ENCODE measurements around the gene ANKRD13D. TPM values are rescaled to one million over a fixed set of nuclear protein-coding genes. Genes with fewer than 3 reads are reported as not detected.

The ANKRD13D gene
- total RNA-seq, 2 donors from 2014 or later = 56.6 to 58.6 TPM

GRCh38 chr11:67253872-67254624 is 35.1 kb upstream of the ANKRD13D start:
- Mint-ChIP-seq H3K4me3 (no peak overlapping the region), H3K27ac (no peak overlapping the region), H3K9me3 (no peaks in the 10 kb centered on the region), H3K27me3 (ENCODE audit: insufficient read depth) (no peaks in the 10 kb centered on the region), H3K4me1 (no peaks in the 10 kb centered on the region), H3K36me3 (ENCODE audit: low read depth) (peaks cover 73% of the 10 kb centered on the region)
- Histone ChIP-seq H3K4me3 (ENCODE audit: low read length) (no peak overlapping the region), H3K9me3 (ENCODE audit: control insufficient read depth, low read length) (no peaks in the 10 kb centered on the region), H3K4me1 (ENCODE audit: control insufficient read depth, insufficient read depth, low read length) (no peaks in the 10 kb centered on the region), H3K27ac (ENCODE audit: low read depth, low read length) (no peak overlapping the region), H3K27me3 (ENCODE audit: control insufficient read depth, insufficient read depth, low read length, poor library complexity, severe bottlenecking) (no peaks in the 10 kb centered on the region), H3K9ac (ENCODE audit: extremely low read depth, low read length, poor library complexity, severe bottlenecking) (no peak overlapping the region), H3K36me3 (ENCODE audit: control insufficient read depth, insufficient read depth, low read length) (peaks cover 82% of the 10 kb centered on the region)
- DNase-seq = peak; percentile 33
- 94 to 100% methylated on average over 13 to 14 of the region's 14 CpGs for WGBS, 2 experiments (ENCODE audit: insufficient coverage in 1 of 2, insufficient read length in 1 of 2)
- TF ChIP-seq, protein P1, sequence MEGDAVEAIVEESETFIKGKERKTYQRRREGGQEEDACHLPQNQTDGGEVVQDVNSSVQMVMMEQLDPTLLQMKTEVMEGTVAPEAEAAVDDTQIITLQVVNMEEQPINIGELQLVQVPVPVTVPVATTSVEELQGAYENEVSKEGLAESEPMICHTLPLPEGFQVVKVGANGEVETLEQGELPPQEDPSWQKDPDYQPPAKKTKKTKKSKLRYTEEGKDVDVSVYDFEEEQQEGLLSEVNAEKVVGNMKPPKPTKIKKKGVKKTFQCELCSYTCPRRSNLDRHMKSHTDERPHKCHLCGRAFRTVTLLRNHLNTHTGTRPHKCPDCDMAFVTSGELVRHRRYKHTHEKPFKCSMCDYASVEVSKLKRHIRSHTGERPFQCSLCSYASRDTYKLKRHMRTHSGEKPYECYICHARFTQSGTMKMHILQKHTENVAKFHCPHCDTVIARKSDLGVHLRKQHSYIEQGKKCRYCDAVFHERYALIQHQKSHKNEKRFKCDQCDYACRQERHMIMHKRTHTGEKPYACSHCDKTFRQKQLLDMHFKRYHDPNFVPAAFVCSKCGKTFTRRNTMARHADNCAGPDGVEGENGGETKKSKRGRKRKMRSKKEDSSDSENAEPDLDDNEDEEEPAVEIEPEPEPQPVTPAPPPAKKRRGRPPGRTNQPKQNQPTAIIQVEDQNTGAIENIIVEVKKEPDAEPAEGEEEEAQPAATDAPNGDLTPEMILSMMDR (conservative IDR thresholded peaks at IDR 0.05) = no peak

- WGBS, 2 experiments (ENCODE audit: insufficient coverage in 1 of 2, insufficient read length in 1 of 2) = 93 to 99% methylated on average over 10 to 15 of the region's 15 CpGs
- no peak overlapping the region for H3K4me3 Mint-ChIP-seq
- H3K4me3 ChIP-seq (ENCODE audit: low read length) = no peak overlapping the region
- no peak for DNase-seq
- H3K27me3 ChIP-seq (ENCODE audit: control insufficient read depth, insufficient read depth, low read length, poor library complexity, severe bottlenecking) = no peaks in the 10 kb centered on the region
- H3K9me3 Mint-ChIP-seq = no peaks in the 10 kb centered on the region
- peaks cover 75% of the 10 kb centered on the region for H3K36me3 ChIP-seq (ENCODE audit: control insufficient read depth, insufficient read depth, low read length)
- no peak overlapping the region for H3K9ac ChIP-seq (ENCODE audit: extremely low read depth, low read length, poor library complexity, severe bottlenecking)
- no peaks in the 10 kb centered on the region for H3K4me1 ChIP-seq (ENCODE audit: control insufficient read depth, insufficient read depth, low read length)
- TF ChIP-seq, protein P1 (conservative IDR thresholded peaks at IDR 0.05) = no peak
- H3K27me3 Mint-ChIP-seq (ENCODE audit: insufficient read depth) = no peaks in the 10 kb centered on the region
- peaks cover 65% of the 10 kb centered on the region for H3K36me3 Mint-ChIP-seq (ENCODE audit: low read depth)
- no peak overlapping the region for H3K27ac ChIP-seq (ENCODE audit: low read depth, low read length)
- no peak overlapping the region for H3K27ac Mint-ChIP-seq
- H3K4me1 Mint-ChIP-seq = no peaks in the 10 kb centered on the region
- H3K9me3 ChIP-seq (ENCODE audit: control insufficient read depth, low read length) = no peaks in the 10 kb centered on the region
Observed at GRCh38 chr11:67254798-67255197, 34.3 kb upstream of the ANKRD13D start.

- Mint-ChIP-seq H3K36me3 (ENCODE audit: low read depth) (peaks cover 60% of the 10 kb centered on the region), H3K27ac (no peak overlapping the region), H3K4me1 (no peaks in the 10 kb centered on the region), H3K9me3 (no peaks in the 10 kb centered on the region), H3K27me3 (ENCODE audit: insufficient read depth) (no peaks in the 10 kb centered on the region), H3K4me3 (no peak overlapping the region)
- Histone ChIP-seq H3K9me3 (ENCODE audit: control insufficient read depth, low read length) (no peaks in the 10 kb centered on the region), H3K27ac (ENCODE audit: low read depth, low read length) (no peak overlapping the region), H3K4me1 (ENCODE audit: control insufficient read depth, insufficient read depth, low read length) (no peaks in the 10 kb centered on the region), H3K4me3 (ENCODE audit: low read length) (no peak overlapping the region), H3K36me3 (ENCODE audit: control insufficient read depth, insufficient read depth, low read length) (peaks cover 69% of the 10 kb centered on the region), H3K9ac (ENCODE audit: extremely low read depth, low read length, poor library complexity, severe bottlenecking) (no peak overlapping the region), H3K27me3 (ENCODE audit: control insufficient read depth, insufficient read depth, low read length, poor library complexity, severe bottlenecking) (no peaks in the 10 kb centered on the region)
- 89 to 90% methylated on average over 6 to 10 of the region's 10 CpGs for WGBS, 2 experiments (ENCODE audit: insufficient coverage in 1 of 2, insufficient read length in 1 of 2)
- DNase-seq = no peak
- TF ChIP-seq, protein P1 (conservative IDR thresholded peaks at IDR 0.05) = no peak
Observed at GRCh38 chr11:67255353-67255752, 33.8 kb upstream of the ANKRD13D start.

Data from endodermal cell (in vitro differentiated cells).